GM18511 (cell line): ENCODE results near the gene PTPRCAP.

ENCODE experiments used
- ATAC-seq: cut with Tn5 transposase; IDR thresholded peaks from one replicate; pipeline ENCODE4 v1.9.1; 2021; ENCODE audit warnings: mild to moderate bottlenecking, moderate library complexity; ENCODE audit not compliant: unreplicated experiment

The PTPRCAP gene

DNA sequence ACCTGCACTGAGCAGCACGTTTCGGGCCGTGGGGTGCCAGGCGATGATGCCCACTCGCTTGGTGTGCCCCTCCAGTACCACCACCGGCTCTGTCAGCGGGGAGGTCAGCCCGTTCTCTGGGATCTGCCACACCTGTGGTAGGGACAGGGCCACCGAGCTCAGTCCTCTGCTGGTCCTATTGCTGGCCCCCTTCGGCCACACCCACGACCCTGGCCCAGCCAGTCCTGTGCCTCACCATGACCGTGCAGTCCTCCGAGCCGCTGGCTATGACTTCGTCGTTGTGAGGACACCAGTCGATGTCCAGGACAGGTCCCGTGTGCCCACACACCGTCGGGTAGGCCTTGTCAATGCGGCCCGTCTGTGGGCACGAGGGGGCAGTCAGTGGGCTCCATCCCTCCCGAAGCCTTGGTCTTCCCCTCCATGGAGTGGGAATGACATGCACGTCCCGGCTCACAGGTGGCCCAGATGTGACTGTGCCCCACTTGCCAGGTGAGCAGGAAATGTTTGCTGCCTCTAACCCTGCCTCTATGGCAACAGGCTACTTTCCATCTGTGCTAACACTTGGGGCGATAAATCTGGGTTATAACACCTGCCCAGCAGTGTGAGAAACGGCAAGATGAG, 4.4 kb upstream of the PTPRCAP start:
- ATAC-seq, result no peak

DNA sequence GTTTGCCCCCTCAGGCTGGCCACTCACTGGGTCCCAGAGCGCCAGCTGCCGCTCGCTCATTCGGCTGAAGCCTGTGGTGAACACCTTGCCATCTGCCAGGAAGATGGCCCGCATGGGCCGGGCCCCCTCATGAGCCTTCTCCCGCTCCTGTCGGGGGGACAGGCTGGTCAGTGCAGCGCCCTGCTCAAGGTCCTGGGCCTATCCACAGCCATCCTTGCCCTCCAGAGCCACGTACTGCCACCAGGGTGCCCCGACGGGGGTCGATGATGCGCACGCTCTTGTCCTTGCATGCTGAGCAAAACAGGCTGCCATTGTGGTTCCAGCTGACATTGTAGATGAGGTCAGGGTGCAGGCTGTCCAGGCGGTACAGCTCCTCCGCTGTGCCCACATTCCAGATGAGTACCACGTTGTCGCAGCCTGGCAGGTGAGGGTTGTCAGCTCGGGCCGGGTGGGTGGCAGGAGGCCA, 3.6 kb upstream of the PTPRCAP start:
- ATAC-seq, result no peak

DNA sequence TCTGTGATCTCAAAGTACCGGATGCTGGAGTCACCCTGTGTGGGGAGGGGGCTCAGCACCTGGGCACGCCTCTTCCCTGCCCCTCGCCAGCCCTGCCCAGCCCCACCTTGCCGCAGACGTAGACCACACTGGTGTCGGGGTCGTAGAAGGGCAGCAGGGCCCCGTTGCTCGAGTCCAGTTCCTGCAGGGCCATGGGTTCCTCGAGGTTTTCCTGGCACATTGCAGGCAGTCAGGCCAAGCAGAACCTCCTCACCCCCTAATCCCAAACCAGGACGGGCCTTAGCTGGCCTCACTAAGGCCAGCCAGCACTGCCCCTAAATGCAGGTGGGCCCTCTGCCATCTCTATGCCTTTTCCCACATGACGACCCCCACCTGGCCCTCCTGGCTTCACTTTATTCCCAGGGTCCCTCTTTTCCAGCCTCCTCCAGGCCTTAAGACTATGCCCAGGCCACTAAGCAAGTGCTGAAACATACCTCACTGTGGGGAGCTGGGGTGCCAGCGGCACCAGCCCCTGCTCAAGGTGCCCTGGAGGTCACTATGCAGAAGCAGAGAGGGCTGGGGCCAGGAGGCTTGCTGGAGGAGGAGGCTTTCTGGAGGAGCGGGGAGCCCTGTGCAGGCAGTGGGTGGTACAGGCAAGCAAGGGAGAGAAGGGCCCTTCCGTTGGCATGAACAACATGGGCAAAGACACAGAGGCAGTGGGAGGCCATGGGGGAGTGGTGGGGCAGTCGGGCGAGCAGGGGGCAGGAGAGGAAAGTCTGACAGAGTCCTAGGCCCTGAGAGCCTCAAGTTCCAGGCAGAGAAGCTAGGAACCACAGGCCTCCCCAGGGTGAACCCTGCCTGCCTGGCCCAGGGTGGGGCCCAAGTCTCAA, 3.0 kb upstream of the PTPRCAP start:
- no peak for ATAC-seq

DNA sequence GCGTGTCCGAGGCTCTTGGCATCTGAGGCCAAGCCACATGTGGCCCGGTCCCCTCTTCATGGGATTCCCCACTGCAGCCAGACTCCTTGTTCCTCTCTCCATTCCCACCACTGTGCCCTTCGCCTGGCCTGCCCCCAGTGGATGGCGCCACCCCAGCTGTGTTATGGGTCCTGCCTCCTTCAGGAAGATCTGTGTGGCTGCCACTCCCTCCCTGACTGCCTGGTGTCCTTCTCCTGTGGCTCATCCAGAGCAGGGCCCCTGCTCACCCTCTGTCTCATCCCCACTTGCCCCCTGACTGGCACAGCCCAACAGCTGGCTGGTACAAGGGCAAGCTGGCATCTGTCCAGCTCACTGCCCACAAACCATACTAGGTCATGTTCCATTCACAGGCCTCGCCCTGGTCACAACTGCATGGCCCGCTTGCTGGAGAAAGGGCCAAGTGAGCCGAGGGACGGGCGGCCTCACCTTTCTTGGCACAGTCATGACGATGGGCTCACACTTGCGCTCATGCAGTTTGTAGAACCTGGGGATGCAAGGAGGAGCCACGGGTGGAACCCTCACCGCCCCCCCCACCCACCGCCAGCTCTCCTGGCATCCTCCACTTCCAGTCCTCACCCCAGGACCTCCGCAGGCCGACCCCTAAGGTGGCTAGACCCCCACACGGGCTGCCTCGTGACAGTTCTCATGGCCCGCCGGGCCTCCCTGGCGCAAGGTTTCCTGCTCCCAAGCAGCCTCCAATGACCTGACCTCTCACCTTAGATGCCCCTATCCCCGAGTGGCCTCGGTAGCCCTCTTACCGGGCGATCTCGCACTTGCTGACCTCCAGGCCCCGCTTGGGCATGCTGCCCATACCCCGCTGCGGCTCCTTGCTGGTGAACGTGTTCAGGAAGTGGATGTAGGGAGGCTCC, 2.1 kb upstream of the PTPRCAP start:
- no peak for ATAC-seq

DNA sequence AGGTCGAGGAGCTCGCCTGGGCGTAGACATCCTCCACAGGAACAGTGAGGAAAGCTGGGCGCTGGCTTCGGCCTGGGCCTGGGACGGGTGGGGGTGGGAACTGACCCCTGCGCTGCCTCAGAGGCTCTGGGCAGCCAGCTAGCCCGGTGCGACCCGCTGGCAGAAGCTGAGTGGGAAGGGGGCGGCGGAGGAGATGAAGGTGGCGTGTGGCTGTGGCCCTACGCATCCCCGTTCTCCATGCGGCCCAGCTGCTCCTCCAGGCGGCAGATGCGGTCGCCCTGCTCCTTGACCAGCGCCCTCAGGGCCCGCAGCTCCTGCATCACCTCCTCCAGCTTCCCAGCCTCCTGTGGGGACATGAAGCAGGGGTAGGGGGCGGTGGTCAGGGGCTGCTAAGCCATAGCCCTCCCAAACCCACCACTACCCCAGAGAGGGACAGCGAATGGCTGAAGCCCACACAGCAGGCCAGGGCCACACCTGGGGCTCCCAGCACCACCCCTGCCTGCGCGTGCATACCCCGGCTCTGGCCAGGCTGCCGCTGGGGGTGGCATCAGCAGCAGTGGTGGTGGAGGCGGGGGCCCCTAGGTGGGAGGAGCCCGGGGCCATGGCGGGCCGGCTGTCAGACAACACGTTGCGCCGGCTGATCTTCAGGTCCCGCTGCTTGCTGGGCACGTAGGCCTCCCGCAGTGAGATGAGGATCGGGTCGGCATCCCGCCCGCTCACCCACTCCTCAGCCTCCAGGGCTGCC, 848 bp upstream of the PTPRCAP start:
- ATAC-seq, result no peak

DNA sequence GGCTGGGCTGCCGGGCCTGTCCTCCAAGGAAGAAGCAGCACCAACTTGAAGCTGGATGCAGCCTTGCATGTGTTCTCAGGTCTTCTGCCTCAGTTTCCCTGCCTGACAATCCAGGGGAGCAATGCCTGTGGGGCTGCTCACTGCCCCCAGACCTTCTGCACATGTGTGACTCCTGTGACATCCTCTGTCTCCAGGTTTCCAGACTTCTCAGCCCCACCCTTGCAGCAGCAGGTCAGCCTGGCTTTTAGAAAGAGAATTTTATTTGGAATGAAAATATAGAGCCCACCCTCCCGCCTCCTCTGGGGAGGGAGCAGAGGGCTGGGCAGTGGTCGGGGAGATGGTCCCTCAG, 301 bp upstream of the PTPRCAP start:
- no peak for ATAC-seq

DNA sequence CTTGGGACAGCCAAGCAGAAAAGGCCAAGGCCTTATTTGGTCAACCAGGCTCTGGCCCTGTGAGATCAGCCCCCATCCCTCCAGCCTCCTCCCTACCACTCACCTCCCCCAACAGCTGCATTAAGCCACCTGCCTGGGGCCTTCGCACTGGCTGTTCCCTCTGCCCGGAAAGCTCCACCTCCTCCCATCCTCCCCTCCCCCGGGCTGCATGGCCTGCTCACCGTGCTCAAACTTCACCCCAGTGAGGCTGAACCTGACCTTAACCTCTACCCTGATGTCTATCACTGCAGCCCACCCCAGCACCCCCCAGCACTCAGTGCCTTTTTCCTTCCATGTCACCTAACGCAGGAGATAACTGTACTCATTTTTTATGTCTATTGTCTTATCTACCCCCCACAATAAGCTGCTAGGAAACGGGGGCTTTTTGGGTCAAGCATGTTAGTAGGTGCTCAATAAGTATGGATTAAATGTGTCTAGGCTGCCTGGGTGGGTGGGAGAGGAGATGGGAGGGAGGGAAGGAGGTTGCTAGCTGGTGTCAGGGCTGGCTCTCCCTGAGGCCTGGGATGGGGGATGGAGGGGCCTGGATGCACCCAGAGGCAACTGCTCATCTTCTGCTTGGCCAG, 912 bp downstream of the PTPRCAP start:
- no peak for ATAC-seq

DNA sequence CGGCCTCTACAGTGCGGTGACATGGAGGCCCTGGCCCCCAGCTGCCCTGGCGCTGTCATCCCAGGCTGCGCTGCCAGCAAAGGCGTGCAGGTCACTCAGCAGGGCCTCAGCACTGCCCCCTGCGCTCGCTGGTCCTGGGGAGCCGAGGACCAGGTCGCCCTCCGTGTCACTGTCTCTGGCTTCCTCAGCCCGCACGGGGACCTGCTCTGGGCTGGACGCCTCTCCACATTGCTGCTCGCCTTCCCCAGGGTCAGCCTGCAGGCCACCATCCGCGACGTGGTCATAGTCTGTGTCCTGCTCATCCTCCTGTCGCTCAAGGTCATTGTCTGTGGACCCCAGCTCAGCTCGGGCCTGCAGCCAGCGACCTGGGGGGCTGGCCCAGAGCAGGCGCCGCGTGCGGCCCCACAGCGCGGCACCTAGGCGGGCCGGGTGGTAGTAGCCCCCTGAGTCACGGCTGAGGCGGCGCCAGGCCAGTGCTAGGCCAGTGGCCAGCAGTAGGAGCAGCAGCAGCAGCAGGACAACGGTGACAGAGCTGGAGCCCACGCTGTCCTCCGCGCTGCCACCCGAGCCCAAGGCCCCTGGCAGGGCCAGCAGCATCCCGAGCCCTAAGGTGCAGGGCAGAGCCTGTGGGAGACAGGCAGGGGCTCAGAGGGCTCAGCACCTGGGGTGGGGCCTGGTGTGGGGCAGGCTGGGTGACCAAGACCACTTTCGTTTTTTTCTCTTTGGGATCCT, 1.6 kb downstream of the PTPRCAP start:
- no peak for ATAC-seq

DNA sequence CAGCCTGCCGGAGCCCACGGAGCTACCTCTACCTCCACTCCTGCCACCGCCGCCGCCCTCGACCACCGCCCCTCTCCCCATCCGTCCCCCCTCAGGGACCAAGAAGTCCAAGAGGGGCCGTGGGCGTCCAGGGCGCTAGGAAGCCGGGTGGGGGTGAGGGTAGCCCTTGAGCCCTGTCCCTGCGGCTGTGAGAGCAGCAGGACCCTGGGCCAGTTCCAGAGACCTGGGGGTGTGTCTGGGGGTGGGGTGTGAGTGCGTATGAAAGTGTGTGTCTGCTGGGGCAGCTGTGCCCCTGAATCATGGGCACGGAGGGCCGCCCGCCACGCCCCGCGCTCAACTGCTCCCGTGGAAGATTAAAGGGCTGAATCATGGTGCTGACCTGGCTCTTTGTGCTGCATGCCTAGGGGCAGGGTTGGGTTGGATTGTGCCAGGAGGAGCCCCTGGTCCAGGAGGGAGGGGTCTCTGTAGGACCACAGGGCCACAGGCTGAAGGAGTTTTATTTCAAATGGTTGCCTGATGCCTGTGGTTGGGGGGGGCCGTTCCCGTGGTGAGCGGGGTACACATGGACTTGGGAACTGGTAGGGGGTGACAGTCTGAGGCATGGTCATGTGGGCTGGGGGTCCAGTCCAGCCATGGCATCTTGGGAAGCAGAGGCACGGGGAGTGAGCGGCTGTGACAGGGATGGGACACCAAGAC, 2.3 kb downstream of the PTPRCAP start:
- ATAC-seq, result no peak

DNA sequence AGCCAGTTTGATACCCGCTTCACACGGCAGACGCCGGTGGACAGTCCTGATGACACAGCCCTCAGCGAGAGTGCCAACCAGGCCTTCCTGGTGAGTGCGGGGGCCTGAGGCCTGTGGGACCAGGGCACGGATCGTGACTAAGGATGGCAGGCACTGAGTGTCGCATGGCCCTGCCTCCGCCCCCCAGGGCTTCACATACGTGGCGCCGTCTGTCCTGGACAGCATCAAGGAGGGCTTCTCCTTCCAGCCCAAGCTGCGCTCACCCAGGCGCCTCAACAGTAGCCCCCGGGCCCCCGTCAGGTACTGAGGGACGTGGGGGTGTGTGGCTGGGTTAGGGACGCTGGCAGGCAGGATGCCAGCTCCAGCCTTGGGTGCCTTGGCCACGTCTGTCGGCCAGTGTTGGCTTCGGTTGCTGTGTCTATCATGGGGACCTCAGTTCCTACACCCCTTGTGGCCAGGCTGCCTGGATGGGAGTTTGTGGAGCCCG, 3.0 kb downstream of the PTPRCAP start:
- ATAC-seq, result no peak

DNA sequence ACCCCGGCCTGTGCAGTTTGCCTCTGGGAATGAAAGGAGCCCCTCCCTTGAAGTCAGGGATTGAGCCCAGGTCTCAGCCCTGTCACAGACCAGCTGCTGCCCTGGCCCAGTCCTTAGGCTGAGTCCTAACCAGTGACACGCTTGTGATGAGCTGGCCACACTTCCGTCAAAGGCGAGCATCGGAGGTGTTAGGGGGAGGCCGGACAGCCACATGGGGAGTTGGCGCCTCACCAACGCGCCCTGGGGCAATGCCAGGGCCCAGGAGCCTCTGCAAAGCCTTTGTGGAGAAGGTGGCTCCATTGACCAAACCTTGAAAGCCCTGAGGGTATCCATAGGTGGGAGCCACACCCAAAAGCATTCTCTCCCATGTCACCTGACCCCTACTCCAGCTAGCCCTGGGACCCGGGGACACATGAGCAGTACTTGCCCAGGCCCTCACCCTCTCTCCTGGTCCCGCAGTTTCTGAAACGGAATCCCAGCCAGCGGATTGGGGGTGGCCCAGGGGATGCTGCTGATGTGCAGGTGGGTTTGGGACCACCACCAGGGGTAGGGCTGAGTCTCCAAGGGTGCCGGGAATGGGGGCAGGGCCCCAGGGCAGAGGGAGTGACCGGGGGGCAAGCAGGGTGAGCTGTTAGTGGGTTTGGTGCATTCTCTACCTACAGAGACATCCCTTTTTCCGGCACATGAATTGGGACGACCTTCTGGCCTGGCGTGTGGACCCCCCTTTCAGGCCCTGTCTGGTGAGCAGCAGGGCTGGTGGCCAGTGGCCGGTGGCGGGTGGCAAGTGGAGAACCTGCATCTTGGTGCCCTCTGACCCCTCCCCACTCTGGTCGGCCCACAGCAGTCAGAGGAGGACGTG, 3.7 kb downstream of the PTPRCAP start:
- ATAC-seq, result no peak

DNA sequence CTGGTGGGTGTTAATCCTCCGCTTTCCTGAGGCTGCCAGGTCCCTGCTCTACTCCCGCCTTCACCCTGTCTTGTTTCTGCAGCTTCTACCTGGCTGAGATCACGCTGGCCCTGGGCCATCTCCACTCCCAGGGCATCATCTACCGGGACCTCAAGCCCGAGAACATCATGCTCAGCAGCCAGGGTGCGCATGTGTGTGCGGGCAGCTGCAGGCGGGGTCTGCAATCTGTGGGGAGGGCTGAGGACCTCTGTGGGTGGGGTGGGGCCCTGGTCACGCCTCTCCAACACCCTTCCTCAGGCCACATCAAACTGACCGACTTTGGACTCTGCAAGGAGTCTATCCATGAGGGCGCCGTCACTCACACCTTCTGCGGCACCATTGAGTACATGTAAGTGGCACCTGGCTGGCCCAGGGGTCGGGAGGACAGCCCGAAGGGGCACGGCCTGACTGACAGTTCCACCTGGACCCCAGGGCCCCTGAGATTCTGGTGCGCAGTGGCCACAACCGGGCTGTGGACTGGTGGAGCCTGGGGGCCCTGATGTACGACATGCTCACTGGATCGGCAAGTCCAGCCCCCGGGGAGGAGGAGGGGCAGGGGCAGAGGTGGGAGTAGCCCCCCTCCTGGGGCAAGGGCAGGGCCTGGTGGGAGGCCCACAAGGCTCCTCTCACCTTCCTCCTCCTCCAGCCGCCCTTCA, 4.7 kb downstream of the PTPRCAP start:
- no peak for ATAC-seq

DNA sequence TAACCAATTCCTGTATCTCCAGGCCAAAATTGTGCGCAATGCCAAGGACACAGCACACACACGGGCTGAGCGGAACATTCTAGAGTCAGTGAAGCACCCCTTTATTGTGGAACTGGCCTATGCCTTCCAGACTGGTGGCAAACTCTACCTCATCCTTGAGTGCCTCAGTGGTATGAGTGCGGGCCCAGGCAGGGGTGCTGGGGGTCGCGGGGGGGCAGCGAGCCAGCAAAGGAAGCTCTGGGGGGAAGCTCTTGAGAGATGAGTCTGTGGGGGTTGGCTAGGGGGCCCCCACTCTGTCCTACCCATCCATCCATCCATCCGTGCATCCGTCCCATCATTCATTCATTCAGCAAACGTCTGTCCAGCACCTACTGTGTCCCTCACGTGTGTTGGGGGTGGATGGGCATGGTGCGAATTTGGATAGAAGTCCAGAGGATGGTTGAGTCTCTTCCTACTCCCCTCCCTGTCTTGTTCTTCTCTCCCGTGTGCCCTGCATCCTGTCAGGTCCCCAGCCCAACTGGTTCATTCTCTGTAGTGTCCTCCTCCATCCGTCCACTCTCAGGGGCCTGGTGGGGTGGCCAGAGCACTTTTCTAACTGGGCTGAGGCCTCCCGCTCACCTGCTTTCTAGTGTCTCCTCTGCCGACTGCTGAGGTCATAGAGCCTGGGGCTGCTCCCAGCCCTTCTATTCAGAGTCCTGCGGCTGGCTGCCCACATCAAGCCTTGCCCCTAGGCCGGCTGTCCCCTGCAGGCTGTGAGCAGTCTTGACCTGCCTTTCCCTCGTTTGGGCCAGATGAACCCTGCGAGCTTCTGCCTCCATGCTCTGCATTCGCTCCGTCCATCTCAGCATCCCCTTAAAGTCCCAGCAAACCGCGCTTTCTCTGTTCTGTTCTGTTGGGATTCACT, 5.9 kb downstream of the PTPRCAP start:
- ATAC-seq, result no peak

DNA sequence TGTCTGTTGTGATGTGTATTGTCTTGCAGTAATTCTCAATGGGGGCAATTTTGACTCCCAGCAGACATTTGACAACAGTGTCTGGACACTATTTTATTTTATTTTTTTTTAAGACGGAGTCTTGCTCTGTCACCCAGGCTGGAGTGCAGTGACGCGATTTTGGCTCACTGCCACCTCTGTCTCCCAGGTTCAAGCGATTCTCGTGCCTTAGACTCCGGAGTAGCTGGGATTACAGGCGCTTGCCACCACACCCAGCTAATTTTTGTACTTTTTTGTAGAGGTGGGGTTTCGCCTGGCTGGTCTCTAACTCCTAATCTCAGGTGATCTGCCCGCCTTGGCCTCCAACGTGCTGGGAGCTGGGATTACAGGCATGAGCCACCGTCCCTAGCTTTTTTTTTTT, 7.8 kb downstream of the PTPRCAP start:
- no peak for ATAC-seq

DNA sequence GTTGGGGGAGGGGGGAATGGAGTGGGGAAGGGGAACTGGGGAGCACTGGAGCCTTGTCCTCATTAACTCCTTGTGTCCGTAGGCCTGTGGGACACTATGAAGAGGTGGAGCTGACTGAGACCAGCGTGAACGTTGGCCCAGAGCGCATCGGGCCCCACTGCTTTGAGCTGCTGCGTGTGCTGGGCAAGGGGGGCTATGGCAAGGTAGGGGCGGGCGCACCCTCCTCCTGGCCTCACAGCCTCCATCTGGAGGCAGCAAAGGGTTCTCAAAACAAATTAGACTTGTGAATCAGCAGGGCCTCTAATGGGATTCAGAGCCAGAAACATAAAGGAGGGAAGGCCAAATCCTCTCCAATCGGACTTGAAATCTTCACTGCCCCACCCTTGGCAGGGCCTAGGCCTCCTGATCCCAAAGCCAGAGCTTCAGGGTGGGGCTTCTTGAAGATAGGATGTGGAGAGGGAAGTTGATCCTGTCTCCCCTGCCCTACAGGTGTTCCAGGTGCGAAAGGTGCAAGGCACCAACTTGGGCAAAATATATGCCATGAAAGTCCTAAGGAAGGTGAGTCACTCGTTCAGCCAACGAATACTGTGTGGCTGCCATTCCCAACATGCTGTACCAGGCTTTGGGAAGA, 8.3 kb downstream of the PTPRCAP start:
- ATAC-seq, result no peak
